Cardiac muscle cell (in vitro differentiated cells and primary cell): ENCODE measurements around the gene PBX1. TPM values are rescaled to one million over a fixed set of nuclear protein-coding genes. Genes with fewer than 3 reads are reported as not detected.
A peak's percentile ranks its signal among the peaks of the same experiment; 100 is the strongest.

Source experiments
- DNase-seq, 2 donors: peaks; one replicate each; pipeline versions ENCODE4 v3.0.0 to v3.0.0-alpha.2; 2010 to 2017; ENCODE audit warnings: low read depth in 1 of 2, low spot score in 1 of 2
- H3K27ac ChIP-seq: fragments of 200-600 bp; sonication (generic); 2 replicates; pipeline ENCODE4 v1.5.1; 2016
- H3K27me3 ChIP-seq: fragments of 200-600 bp; sonication (generic); 2 replicates; pipeline ENCODE4 v1.6.0; 2016; ENCODE audit warnings: control low read depth
- H3K36me3 ChIP-seq: fragments of 200-600 bp; sonication (generic); 2 replicates; pipeline ENCODE4 v1.5.1; 2016; ENCODE audit warnings: control low read depth
- H3K4me1 ChIP-seq: fragments of 200-600 bp; sonication (generic); 2 replicates; pipeline ENCODE4 v1.8.1; 2017; ENCODE audit warnings: low read depth, mild to moderate bottlenecking, mixed run types
- H3K4me3 ChIP-seq: fragments of 200-600 bp; sonication (generic); 2 replicates; pipeline ENCODE4 v1.5.1; 2016; ENCODE audit warnings: mild to moderate bottlenecking
- H3K9me3 ChIP-seq: fragments of 200-600 bp; sonication (generic); 2 replicates; pipeline ENCODE4 v1.5.1; 2017; ENCODE audit warnings: low read depth, mild to moderate bottlenecking, control low read depth
- polyA plus RNA-seq: library from polyadenylated mRNA; unstranded; fragments of >200 nt; fragmentation: Nextera tagmentation; extraction: Ambion mirVana; gene quantifications from 2 replicates; pipeline ENCODE4 v1.2.1, GENCODE V29; 2016
- total RNA-seq: library from RNA; depleted of rRNA; stranded (reverse); fragments of >200 nt; gene quantifications from 2 replicates; pipeline ENCODE4 v1.2.3, GENCODE V29; 2016
- TF ChIP-seq, protein P1 (sequence below): IDR thresholded peaks from 2 replicates; pipeline ENCODE4 v1.5.1; 2012; ENCODE audit warnings: low read depth, mild to moderate bottlenecking, low read length

Gene PBX1
- total and polyA plus RNA-seq, 2 experiments from 2014 or later = 43.5 to 182 TPM

DNA sequence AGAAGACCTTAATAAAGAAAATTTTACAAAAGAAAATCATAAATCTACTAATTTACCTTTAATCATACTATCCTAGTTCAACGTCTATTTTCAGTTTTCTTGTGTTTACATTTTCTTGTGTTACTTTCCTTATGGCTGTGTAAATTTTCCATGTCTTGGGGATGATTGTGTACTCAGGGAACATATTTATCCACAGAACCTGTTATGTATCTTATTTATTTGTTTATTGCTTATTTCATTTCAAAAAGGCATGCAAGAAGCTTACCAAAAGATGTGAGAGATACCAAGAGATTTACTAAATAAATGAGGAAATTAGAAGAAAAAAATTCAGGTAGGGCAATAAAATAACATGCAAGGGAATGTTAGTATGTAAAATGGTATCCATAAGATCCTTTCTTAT lies 22.8 kb downstream of the PBX1 start:
- Histone ChIP-seq H3K4me1 (peaks cover 57% of the 10 kb centered on the region), H3K27ac (no peak overlapping the region)

DNA sequence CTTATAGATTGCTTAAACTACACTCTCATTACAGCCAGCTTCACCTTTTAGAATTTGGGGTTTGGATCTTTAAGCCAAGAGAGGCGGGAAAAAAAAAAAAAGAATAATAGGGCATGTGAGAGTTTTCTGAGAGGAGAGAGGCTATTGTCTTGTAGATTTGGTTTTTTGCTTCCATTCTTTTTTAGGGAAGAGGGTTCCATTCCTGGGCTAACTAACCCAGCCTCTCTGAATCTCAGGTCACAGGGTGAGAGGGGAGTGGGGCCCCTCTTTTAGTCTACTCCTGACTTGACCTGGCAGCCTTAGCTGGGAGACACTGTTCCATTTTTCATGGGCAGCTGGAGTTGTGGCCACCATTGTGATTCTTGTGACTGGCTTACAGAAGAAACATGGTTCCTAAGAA lies 24.2 kb downstream of the PBX1 start:
- Histone ChIP-seq H3K9me3 (no peaks in the 10 kb centered on the region), H3K4me1 (peaks cover 61% of the 10 kb centered on the region), H3K36me3 (no peaks in the 10 kb centered on the region), H3K27ac (no peak overlapping the region), H3K27me3 (no peaks in the 10 kb centered on the region), H3K4me3 (no peak overlapping the region)
- TF ChIP-seq, protein P1, sequence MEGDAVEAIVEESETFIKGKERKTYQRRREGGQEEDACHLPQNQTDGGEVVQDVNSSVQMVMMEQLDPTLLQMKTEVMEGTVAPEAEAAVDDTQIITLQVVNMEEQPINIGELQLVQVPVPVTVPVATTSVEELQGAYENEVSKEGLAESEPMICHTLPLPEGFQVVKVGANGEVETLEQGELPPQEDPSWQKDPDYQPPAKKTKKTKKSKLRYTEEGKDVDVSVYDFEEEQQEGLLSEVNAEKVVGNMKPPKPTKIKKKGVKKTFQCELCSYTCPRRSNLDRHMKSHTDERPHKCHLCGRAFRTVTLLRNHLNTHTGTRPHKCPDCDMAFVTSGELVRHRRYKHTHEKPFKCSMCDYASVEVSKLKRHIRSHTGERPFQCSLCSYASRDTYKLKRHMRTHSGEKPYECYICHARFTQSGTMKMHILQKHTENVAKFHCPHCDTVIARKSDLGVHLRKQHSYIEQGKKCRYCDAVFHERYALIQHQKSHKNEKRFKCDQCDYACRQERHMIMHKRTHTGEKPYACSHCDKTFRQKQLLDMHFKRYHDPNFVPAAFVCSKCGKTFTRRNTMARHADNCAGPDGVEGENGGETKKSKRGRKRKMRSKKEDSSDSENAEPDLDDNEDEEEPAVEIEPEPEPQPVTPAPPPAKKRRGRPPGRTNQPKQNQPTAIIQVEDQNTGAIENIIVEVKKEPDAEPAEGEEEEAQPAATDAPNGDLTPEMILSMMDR = no peak
- no peak for DNase-seq

More for the DNA sequence above, 22.8 kb downstream of the PBX1 start:
- no peak for DNase-seq
- TF ChIP-seq, protein P1 = no peak
- H3K4me3 ChIP-seq = no peak overlapping the region
- no peaks in the 10 kb centered on the region for H3K9me3 ChIP-seq
- H3K36me3 ChIP-seq = no peaks in the 10 kb centered on the region
- no peaks in the 10 kb centered on the region for H3K27me3 ChIP-seq

DNA sequence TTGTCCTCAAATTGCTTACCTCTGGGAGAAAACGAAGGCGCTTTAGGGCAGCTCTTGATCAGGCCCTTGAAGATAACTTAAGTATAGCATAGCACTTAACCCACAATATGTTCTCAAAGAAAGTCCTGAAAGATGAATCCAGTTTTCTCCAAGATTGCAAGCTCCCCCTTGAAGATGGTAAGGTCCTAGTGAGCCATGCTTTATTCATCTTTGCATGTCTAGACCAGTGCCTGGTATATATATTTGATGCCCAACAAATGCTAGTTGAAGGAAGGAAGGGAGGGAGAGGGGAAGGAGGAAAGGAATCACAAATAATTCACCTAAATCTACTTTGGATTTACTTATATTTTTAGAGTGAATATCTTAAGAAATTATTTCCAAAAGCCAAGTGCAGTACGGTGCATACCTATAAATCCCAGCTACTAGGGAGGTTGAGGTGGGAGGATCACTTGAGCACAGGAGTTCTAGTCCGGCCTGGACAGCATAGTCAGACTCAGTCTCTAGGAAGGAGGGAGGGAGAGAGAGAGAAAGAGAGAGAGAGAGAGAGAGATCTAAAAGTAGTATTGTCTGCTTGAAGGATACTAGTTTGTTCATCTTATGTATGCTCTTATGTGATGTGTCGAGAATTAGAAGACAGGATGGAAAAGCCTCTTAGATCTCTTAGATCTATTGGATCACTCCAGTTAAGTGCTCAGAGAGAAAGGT lies 25.0 kb downstream of the PBX1 start:
- TF ChIP-seq, protein P1 = no peak

DNA sequence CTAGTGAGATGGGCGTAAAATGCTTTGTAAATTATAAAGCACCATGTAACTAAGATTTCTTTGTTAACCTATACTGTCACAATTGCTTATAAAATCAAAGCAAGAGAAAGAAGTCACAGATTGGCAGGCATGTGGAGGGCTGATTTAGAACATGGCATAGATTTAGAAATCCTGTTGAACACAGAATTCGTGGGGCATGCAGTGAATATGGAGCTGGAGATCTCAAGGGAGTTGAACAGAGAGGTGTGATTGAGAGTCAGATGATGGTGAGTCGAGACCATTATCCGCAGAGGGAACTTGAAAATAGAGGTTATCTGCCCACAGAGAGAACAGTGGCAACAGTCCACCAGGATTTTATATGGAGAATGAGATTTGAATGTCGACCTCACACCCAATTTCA lies 27.6 kb downstream of the PBX1 start:
- H3K36me3 ChIP-seq = no peaks in the 10 kb centered on the region
- no peaks in the 10 kb centered on the region for H3K27me3 ChIP-seq
- no peak for DNase-seq
- peaks cover 83% of the 10 kb centered on the region for H3K4me1 ChIP-seq
- TF ChIP-seq, protein P1 = no peak
- H3K4me3 ChIP-seq = no peak overlapping the region
- H3K9me3 ChIP-seq = no peaks in the 10 kb centered on the region
- no peak overlapping the region for H3K27ac ChIP-seq

More for the DNA sequence above, 25.0 kb downstream of the PBX1 start:
- no peak for DNase-seq
- Histone ChIP-seq H3K4me1 (peaks cover 64% of the 10 kb centered on the region), H3K27ac (peak overlapping the region; percentile 68), H3K4me3 (no peak overlapping the region), H3K36me3 (no peaks in the 10 kb centered on the region), H3K9me3 (no peaks in the 10 kb centered on the region), H3K27me3 (no peaks in the 10 kb centered on the region)

DNA sequence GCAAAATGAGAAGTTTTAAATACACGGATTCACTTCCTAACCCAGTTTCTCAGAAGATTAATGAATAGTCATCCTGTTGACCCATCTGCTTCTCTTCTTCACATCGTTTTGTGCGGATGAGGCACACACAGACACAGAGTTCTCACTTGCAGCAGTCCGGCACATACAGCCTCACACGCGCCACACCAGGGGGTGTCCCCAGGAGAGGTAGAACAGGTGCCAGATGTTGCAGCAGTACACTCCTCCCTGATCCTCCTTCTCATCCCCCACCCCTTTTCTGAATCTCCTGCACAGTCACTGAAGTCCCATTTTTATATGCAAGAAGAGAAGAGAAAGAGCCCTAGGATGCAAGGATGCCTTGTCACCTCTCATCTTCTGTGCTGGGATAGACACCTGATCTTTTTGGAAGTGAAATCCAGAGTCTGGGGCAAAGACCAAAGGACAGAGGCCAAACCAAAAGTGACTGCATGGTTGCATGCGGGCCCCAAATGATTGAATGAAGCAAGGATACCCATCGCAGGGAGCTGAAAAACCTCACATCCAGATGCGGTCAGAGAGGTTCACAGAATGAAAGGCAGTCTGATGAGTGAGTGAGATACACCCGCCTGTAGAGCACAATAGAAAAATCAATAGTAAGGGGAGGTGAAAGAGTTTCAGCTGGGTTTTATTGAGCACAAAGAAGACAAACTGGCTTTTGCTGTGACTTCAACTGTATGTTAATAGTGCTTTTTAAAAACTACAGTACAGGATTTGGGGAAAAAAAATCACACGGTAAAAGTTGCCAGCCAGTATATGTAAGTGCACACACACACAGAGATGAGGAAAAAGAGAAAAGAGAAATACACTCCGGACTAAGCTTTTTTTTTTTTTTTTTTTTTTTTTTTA lies 28.9 kb downstream of the PBX1 start:
- H3K36me3 ChIP-seq = no peaks in the 10 kb centered on the region
- peaks cover 92% of the 10 kb centered on the region for H3K4me1 ChIP-seq
- H3K4me3 ChIP-seq = peak overlapping the region; percentile 18
- H3K27me3 ChIP-seq = no peaks in the 10 kb centered on the region
- peak overlapping the region; percentile 95 for H3K27ac ChIP-seq
- DNase-seq = no peak
- TF ChIP-seq, protein P1 = no peak
- H3K9me3 ChIP-seq = no peaks in the 10 kb centered on the region
